GM21423 (cell line): ENCODE results near the gene RIN2.
"Not testable (repeated sequence)": the region's sequence is repeated elsewhere in the genome, so short reads cannot be mapped to it uniquely, and the experiment has no call there.

Experiments
- ATAC-seq: cut with Tn5 transposase; IDR thresholded peaks from one replicate; pipeline ENCODE4 v1.9.1; 2021; ENCODE audit warnings: mild to moderate bottlenecking, moderate library complexity; ENCODE audit not compliant: unreplicated experiment

Gene RIN2

GRCh38 chr20:19738951-19739350 is 19.1 kb upstream of the RIN2 start:
- ATAC-seq = no peak

GRCh38 chr20:19739351-19739750 is 18.7 kb upstream of the RIN2 start:
- ATAC-seq = no peak

GRCh38 chr20:19740512-19740911 is 17.5 kb upstream of the RIN2 start:
- no peak for ATAC-seq

- no peak for ATAC-seq
Measured at GRCh38 chr20:19741924-19742323, 16.1 kb upstream of the RIN2 start.

GRCh38 chr20:19742974-19743639 is 15.0 kb upstream of the RIN2 start:
- ATAC-seq = no peak

- no peak for ATAC-seq
Measured at GRCh38 chr20:19743640-19743995, 14.4 kb upstream of the RIN2 start.

- ATAC-seq = no peak
Measured at GRCh38 chr20:19745106-19745505, 13.0 kb upstream of the RIN2 start.

GRCh38 chr20:19745584-19745983 is 12.5 kb upstream of the RIN2 start:
- no peak for ATAC-seq

GRCh38 chr20:19746396-19746795 is 11.7 kb upstream of the RIN2 start:
- ATAC-seq = no peak

GRCh38 chr20:19747903-19748302 is 10.2 kb upstream of the RIN2 start:
- ATAC-seq = no peak

GRCh38 chr20:19748681-19749080 is 9.4 kb upstream of the RIN2 start:
- no peak for ATAC-seq

- ATAC-seq = no peak
Measured at GRCh38 chr20:19749618-19750071, 8.4 kb upstream of the RIN2 start.

GRCh38 chr20:19750101-19750606 is 7.9 kb upstream of the RIN2 start:
- ATAC-seq = no peak

- ATAC-seq = no peak
Measured at GRCh38 chr20:19750907-19751636, 7.0 kb upstream of the RIN2 start.

GRCh38 chr20:19754201-19754600 is 3.9 kb upstream of the RIN2 start:
- not testable (repeated sequence) for ATAC-seq

GRCh38 chr20:19756761-19757486 is 1.1 kb upstream of the RIN2 start:
- ATAC-seq = no peak

GRCh38 chr20:19757487-19758132 is 448 bp upstream of the RIN2 start:
- ATAC-seq = no peak

GRCh38 chr20:19758501-19759331 is 658 bp downstream of the RIN2 start:
- ATAC-seq = no peak

GRCh38 chr20:19760371-19760721 is 2.3 kb downstream of the RIN2 start:
- ATAC-seq = no peak

GRCh38 chr20:19761326-19761725 is 3.3 kb downstream of the RIN2 start:
- ATAC-seq = no peak
